Erythroblast (primary cell): ENCODE data around the gene HERC2.
"Not testable (repeated sequence)": the region's sequence is repeated elsewhere in the genome, so short reads cannot be mapped to it uniquely, and the experiment has no call there.

Source experiments
- DNase-seq, 2 experiments: peaks; one replicate each; lab custom pipeline; 2025; lab: John Stamatoyannopoulos, UW
- GATA1 ChIP-seq: IDR thresholded peaks from 2 replicates; pipeline ENCODE4 v1.6.1; 2011; ENCODE audit warnings: low read depth, mild to moderate bottlenecking, control low read depth, low read length, moderate library complexity
- POLR2A ChIP-seq: IDR thresholded peaks from 2 replicates; pipeline ENCODE4 v1.6.1; 2011; ENCODE audit warnings: mild to moderate bottlenecking, low read length

HERC2 gene

DNA sequence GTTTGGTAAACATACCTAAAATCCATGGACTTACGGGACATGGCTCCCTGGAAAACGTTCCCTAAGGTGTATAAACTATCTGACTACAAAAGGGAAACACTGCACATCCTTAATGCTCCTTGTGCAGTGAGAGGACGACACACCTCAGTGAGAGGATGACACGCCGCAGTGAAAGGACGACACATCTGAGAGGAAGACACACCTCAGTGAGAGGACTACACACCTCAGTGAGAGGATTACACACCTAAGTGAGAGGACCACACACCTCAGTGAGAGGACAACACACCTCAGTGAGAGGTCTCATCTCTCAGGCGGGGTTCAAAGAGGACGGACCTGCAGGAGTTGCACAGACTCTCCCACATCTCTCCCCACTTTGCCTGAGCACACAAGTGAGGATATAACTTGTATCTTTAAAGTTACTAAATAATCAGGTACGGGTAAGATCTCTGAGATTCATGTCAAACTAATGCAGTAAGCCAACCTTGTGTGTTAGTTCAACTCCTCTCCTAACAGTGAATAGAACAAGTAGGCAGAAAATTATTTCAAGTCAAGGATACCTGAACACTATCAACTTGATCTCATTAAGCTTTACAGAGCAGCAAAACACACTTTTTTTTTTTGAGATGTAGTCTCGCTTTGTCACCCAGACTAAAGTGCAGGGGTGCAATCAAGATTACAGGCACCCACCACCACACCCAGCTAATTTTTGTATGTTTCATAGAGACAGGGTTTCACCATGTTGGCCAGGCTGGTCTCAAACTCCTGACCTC lies 32.1 kb downstream of the HERC2 start:
- TF ChIP-seq GATA1 (no peak), POLR2A (no peak)
- DNase-seq: no peak

DNA sequence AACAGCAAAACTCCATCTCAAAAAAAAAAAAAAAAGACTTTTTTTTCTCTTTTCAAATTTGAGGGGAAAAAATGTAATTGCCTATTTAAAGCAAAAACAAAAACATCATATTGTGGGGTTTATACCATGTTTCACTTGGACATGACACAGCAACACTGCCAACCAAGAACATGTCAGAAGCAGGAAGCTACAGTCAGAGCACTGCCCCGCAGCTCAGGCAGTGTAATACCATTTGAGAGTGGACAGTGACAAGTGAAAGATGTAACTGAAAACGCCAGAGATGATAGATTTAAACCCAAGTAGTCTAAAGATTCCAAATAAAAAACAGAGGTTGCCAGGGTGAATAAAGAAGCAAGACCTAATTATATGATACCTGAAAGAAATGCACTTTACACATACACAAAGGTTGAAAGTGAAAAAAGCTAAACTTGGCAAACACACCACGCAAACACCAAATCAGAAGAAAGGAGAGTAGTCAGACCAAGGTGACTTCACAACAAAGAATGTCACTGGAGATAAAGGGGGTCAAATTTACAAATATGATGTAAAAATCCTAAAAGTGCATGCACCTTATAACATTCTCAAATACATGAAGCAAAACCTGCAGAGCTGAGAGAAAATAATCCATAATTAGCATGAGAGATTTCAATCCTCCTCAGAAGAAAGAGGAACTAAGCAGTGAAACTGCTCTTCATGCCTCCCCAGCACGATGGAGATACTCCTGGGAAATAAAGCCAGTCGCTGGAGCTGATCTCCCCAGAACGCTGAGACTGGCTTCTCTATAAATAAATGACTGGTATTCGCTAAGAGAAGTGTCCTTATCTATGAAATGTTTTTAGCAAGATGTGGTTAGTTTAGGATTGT lies 32.9 kb downstream of the HERC2 start:
- not testable (repeated sequence) for DNase-seq

DNA sequence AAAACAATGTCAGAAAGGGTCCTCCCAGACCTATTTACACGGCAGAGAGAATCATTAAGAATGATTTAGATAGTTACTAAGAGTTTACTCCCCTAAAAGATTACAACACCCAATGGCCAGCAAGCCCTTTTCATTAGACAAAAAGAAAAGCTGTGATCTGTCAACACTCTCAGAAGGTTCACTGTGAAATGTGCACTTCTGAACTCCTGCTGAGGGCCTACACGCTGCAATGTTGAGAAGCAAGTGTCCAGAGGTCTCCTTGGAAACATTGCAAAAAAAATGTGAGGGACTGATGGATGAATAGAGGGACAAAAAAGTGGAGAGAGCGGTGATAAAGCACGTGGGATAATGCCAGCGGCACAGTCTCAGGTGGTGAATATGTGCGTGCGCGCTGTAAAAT lies 35.3 kb downstream of the HERC2 start:
- not testable (repeated sequence) for DNase-seq

DNA sequence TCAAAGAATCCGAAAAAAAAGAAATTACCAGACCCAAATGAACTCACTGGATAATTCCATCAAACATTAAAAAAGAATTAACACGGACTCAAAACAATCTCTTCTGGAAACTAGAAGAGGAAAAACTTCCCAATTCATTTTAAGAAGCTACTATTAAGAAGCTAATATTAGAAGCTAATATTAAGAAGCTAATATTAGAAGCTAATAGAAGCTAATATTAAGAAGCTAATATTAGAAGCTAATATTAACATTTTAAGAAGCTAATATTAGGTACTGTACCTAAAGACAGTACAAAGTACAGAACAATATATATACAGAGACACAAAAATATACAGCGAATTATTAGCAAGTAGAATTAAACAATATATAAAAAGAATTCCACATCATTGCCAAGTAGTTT lies 35.9 kb downstream of the HERC2 start:
- no peak for DNase-seq
- TF ChIP-seq POLR2A: no peak
- TF ChIP-seq GATA1: no peak

DNA sequence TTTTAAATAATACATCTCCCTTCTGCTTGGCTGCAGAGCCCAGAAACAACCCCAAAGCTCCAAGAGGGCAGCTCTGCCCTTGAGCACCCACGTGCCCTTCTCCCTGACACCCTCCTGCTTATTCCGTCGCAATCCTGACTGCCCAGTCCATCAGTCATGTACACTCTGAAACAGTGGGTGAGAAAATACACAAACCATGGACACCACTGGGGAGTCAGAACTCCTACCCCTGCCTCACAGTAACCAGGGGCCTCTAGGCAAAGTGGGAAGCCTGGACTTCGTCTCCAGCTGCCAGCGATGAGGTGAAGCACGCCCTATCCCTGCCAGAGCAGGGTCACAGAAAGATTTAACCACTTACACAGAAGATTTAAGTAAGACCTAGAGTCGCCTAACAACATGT lies 40.1 kb downstream of the HERC2 start:
- no peak for DNase-seq
- TF ChIP-seq POLR2A (no peak), GATA1 (no peak)

DNA sequence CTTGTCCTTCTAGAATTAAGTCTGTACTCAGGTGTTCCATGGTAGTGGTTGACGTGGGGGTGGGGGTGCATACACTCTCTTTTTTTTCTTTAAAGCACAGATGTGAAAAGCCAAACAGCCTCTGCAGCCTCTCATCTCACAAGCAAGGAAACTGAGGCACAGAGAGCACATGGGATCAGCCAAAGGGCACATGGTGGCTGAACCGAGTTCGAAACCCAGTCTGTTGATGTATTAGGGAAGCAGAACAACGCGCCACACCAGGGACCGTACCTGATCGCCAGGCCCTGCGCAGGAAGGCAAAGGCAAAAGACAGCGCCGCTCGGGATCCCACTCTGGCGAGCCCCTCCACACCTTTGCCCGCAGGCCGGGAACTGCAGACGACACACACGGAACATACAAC lies 47.3 kb downstream of the HERC2 start:
- no peak for DNase-seq
- TF ChIP-seq POLR2A: no peak
- TF ChIP-seq GATA1: no peak

DNA sequence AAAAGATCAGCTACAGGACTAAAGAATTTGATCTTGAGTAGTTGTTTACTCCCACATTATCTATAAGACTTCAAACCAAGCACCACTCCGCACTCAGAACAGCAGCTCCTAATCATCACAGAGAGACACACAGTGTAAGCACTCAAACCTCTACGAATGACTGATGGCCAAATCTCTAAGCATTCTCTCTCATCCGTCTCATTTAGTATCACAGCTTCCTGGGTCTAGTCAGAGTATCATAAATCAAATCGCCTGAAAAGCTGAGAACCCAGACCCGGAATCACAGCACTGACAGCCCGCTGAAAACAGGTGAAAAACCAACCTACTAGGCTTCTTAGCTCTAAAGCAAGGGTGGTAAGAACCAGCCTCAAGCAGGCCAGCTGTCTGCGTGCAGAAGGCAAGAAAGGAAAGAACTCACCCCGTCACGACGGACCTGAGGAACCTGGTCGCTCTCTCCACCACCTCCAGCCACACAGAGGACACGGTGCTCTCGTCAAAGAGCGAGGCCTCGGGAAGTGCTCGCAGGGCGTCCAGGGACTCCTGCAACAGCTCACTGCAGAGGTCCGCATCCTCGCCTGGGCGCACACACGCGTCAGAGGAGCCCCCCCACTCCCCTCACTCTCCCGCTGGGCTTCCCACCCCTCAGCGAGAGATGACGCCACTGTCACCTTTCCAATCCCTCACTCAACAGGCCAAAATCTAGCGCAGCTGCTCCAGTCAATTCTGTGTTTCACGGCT lies 47.9 kb downstream of the HERC2 start:
- TF ChIP-seq GATA1: no peak
- TF ChIP-seq POLR2A: no peak
- no peak for DNase-seq

DNA sequence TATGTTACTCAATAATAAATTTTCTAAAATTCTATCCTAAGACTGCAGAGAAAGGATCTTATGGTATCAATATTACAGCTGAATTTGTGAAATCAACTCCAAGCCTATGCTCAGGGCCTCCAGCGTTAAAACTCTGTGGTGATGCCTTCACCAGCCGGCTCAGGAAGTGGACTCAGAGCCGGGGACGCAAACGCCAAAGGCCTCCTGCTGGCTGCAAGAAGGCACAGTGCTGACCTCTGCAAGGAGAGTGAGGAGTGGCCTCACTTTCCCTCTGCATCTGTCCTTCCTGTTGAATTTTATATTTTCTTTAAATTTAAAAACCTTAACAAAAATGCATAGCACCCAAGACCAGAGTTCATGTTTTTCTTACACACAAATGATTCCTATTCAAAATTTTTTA lies 48.5 kb downstream of the HERC2 start:
- TF ChIP-seq GATA1 (no peak), POLR2A (no peak)
- no peak for DNase-seq

DNA sequence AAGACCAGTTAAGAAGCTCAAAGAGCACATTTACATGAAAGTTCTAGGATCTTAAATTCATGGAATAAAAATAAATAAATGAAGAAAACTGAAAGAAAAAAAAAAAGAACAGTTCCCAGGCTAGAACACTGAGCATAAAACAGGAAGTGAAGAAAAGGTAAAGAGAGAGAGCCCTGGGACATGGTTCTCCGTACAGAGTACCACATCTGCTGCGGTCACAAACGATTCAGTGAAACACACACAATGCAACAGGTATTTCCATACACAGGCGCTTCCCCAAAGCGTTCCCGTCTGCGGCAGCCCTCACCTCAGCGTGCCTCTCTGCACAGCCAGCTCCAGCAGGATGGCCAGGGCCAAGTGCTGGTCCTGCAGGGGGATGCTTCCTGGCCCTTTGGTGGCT lies 49.4 kb downstream of the HERC2 start:
- no peak for DNase-seq
- TF ChIP-seq POLR2A: no peak
- TF ChIP-seq GATA1: no peak

DNA sequence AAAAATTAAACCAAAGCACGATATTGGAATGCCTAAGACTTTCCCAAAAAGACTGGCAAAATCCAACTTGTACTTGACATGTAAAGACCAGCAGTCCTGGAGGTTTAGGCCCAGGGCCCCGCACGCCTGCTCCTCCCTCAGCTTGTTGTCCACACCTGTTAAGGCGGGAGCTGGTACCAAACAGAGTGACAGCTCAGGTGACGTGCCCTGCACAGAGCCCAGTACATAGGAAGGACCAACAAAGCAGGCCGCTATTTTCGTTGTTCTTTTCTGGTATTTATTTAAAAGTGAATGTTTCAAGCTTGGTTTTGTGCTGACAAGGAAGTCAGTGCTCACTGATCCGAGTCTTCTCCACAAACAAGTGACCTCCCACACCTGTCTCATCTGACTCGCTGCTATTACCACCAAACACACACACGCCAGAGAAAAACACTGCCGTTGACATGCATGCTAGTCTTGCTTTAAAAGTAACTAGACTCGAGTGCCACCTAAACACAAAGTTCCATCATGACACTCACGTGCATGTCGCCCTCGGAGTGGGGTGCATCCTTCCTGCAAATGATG lies 50.2 kb downstream of the HERC2 start:
- no peak for DNase-seq
- no peak for TF ChIP-seq GATA1
- no peak for TF ChIP-seq POLR2A

DNA sequence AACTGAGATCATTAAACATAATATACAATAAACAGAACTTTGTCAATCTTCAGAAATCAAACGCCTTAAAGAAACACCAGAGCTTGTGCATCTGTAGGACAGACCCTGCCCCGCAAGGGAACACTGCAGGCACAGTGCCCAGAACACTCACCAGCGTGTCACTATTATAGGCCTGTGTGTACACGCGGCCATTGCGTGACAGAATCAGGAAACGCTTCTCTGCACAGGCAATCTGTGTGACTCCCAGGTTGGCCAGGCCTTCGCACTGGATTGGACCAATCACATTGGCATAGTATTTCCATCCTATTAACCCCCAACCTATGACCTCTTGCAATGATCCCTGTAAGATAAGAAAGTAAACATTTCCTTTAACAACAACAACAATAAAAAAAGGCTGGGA lies 52.9 kb downstream of the HERC2 start:
- TF ChIP-seq POLR2A (no peak), GATA1 (no peak)
- DNase-seq: no peak

DNA sequence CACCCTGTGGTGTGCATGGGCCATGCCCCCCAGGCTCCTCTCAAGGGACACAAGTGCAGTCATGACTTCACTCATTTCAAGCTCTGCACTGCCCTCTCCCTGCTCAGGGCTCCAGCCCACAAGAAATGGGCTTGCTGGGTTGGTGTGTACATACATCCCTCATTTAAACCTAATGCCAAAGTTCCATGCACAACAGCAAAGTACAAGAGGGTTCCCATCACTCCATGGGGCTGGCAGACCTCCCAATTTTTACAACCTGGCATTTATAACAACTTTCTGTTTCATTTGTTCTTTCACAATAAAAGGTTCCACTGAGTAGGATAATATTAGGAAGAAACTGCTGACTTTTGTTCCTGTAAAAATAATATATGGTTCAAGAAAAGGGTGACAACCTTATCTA lies 54.3 kb downstream of the HERC2 start:
- TF ChIP-seq POLR2A (no peak), GATA1 (no peak)
- no peak for DNase-seq

DNA sequence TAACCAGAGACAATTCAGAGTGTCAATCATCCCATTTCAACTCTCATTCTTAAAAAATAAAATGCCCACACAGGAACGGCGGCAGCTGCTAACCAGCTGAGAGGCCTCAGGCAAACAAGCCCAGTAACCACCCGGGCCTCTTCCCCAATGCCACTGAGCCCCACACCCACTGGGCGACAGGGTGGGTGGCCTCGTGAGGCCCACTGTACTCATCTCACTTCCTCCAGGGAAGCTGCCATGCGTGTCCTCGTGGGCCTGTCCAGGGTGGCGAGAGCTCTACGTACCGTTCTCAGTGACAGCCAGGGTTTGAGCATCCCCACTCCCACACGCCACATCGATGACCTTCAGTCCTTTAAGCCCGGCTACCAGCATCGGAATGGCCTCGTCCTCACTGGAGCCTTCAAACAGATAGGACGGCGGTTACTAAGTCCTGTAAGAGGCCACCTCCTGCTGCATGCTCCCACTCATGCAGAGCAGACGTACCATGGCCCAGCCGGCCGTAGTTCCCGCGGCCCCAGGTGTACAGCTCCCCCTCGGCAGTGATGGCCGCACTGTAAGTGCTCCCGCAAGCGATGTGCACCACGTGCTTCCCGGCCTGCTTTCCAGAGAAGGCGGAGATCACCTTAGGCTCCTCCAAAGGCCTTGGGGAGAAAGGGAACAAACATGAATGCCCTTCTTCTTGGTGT lies 56.5 kb downstream of the HERC2 start:
- no peak for DNase-seq
- TF ChIP-seq POLR2A: no peak
- TF ChIP-seq GATA1: no peak

DNA sequence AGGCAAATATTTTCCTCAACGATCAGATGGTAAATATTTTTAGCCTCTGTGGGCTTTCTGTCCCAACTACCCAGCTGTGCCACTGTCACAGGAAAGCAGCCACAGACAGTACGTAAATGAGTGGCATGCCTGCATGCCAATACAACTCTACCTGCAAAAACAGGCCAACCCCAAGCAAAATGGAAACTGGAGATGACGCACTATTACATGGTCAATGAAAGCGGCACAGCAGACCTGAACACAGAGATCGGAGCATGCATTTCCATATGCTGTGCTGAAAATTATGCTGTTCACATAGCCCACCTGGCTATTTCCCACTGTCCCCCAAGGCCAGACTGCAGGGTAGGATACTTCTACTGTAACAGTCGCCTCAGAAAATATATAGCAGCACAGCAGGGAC lies 57.8 kb downstream of the HERC2 start:
- DNase-seq: no peak
- TF ChIP-seq POLR2A (no peak), GATA1 (no peak)
